ENCODE measurements around the gene MAML2.

DNA sequence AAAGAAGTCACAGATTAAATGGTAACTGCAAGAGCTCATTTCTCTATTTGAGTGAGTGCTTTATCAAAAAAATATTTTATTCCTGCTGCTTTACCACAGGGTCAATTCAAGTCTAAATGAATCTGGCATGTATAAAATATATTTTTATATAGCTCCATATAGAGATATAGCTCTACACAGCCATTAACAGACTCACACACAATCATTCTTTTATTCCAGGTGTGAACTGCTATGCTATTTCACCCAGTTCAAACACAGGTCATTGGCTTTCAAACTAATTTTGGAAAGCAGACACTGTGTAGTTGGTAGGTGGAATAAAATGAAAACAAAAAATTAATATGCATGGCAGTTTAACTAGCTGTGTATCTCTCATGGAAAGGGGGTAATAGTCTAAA lies 63.1 kb downstream of the MAML2 start:
- TF ChIP-seq POLR2A (IDR thresholded peaks at IDR 0.05; ENCODE audit: low read depth, low read length) (no peak), POLR2AphosphoS5 (IDR thresholded peaks at IDR 0.05; ENCODE audit: low read depth, low read length) (no peak)

All from GM12892 (cell line).